Left forelimb (tissue), 1 donor: Measurements from ENCODE around the gene MX1.

Source experiments
- DNase-seq: peaks from one replicate; pipeline ENCODE4 v3.0.0-alpha.2; 2018; ENCODE audit warnings: low spot score

MX1 gene

DNA sequence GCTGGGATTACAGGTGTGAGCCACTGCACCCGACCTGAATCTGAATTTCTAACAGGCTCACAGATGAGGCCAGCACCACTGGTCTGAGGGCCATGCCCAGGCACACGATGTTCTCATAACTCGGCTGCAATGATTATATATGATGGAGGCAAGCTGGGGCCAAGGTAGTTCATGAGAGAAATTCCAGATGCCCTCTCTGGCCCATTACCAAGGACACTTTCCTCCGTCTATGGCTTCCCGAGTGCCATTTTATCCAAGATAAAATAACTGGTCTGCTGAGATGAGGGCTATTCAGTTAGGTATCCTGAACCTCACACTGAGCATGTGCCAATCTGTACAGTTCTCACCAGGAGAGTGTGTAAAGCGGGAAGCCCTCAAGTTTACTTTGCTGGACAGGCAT lies 65.4 kb downstream of the MX1 start:
- no peak for DNase-seq

DNA sequence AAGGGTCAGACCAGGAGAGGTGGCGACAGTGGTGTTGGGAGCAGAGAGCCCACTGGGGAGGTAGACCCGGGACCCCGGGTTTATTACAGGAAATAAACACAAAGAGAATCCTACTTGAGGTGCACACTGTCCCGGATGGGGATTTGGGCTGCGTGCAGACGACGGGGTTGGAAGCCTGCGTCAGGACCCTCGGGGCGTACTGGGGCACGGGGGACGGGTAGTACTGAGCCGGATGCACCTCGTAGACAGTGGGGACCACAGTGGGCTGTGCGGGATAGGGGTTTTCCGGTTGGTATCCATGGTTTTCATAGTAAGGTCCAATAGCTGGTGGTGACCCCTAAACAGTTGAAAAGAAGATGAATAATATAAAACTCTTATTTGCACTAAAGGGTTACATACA lies 68.2 kb downstream of the MX1 start:
- no peak for DNase-seq

DNA sequence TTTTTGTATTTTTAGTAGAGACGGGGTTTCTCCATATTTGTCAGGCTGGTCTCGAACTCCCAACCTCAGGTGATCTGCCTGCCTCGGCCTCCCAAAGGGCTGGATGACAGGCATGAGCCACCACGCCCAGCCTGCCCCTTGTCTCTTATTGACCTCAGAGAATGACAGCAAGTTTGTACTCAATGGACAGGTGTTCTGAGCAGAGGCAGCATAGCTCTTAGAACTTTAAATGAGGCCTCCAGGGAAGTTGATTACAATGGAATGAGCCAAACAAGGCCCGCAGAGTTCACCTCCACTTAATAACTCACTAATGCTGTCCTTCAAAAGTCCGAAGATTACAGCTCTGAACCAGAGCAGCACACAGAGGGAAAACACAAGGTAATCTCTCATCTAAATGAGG lies 71.0 kb downstream of the MX1 start:
- DNase-seq: no peak

- DNase-seq: no peak
These were observed 71.7 kb downstream of the MX1 start for GRCh38 chr21:41497788-41498187.

DNA sequence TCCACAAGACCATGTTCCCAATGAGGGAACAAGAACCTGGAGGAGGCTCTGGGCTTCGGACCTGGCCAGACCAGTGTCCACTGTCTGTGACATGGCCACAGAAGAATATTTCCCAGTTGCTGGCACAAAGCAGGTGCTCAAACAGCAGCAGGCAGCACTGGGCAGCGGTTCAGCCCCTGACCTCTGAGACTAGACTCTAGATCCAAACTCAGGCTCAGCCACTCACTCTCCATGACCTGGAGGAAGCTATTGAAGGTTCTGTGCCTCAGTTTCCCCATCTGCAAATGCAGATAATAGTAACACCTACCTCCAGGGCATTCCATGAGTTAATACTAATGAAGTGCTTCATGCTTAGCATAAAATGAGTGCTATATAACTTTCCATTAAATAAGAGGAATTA lies 73.9 kb downstream of the MX1 start:
- no peak for DNase-seq

GRCh38 chr21:41500363-41500762 lies 74.3 kb downstream of the MX1 start:
- DNase-seq: no peak

GRCh38 chr21:41500931-41501381 lies 74.9 kb downstream of the MX1 start:
- DNase-seq: no peak

- DNase-seq: no peak
These were observed 75.9 kb downstream of the MX1 start for GRCh38 chr21:41501919-41502318.

DNA sequence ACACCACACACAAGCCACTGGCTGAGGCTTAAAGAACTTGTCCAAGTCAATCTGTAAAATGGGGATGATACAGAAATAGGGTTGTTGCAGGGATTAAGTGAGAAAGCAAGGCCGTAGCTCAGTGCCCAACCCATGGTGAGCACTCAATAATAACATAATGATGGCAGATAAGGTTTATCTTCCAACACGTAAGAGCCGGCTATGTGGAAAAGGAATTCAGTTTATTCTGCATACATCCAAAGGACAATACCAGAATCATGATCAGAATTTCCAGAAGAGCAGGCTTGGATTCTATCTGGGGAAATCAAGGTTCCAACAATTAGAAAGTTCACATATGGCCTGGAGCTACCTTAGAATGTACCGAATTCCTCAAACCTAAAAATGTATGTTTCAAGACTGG lies 77.3 kb downstream of the MX1 start:
- DNase-seq: no peak

DNA sequence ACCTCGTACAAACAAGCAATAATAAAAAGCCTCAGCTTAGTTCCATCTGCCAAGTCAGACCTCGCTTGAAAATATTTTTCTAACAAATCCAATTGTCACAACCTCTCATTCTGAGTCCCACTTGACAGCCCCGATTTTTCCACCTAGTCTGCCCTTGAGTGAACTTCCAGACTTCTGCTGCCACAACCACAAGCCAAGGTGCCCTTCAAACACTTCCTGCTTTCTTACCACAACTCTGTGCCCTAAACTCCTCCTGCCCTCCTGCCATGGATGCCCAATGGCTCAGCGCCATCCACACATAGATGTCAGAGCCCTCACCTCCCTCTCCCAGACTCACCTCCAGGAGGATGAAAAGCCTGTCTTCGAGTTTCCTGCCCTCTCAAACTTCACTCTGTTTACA lies 78.0 kb downstream of the MX1 start:
- DNase-seq: no peak

- no peak for DNase-seq
These were observed 80.1 kb downstream of the MX1 start for GRCh38 chr21:41506005-41506594.

GRCh38 chr21:41506611-41507520 lies 80.8 kb downstream of the MX1 start:
- DNase-seq: no peak

- DNase-seq: no peak
These were observed 81.7 kb downstream of the MX1 start, which contains the start of gene TMPRSS2 for GRCh38 chr21:41507521-41508414. Gene TMPRSS2 (minus strand): TSS chr21:41508158. CDS start chr21:41498133, 10,025 bp downstream.

- no peak for DNase-seq
These were observed 82.5 kb downstream of the MX1 start for GRCh38 chr21:41508415-41509144.
